ENCODE results near the gene CRYBG2. TPM values are rescaled to one million over a fixed set of nuclear protein-coding genes. Genes with fewer than 3 reads are reported as not detected.

CRYBG2 gene
- total RNA-seq, 1 experiment from 2014 or later, result 21.1 TPM

- H3K27me3 Mint-ChIP-seq (ENCODE audit: low read depth), result no peaks in the 10 kb centered on the region
- TF ChIP-seq, protein P1, sequence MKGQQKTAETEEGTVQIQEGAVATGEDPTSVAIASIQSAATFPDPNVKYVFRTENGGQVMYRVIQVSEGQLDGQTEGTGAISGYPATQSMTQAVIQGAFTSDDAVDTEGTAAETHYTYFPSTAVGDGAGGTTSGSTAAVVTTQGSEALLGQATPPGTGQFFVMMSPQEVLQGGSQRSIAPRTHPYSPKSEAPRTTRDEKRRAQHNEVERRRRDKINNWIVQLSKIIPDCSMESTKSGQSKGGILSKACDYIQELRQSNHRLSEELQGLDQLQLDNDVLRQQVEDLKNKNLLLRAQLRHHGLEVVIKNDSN (CRISPR knock-in tag; IDR thresholded peaks at IDR 0.05), result peak; percentile 82; the same call in 1 of the 2 replicates
- TF ChIP-seq, protein P2, sequence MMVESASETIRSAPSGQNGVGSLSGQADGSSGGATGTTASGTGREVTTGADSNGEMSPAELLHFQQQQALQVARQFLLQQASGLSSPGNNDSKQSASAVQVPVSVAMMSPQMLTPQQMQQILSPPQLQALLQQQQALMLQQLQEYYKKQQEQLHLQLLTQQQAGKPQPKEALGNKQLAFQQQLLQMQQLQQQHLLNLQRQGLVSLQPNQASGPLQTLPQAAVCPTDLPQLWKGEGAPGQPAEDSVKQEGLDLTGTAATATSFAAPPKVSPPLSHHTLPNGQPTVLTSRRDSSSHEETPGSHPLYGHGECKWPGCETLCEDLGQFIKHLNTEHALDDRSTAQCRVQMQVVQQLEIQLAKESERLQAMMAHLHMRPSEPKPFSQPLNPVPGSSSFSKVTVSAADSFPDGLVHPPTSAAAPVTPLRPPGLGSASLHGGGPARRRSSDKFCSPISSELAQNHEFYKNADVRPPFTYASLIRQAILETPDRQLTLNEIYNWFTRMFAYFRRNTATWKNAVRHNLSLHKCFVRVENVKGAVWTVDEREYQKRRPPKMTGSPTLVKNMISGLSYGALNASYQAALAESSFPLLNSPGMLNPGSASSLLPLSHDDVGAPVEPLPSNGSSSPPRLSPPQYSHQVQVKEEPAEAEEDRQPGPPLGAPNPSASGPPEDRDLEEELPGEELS (CRISPR knock-in tag; IDR thresholded peaks at IDR 0.05), result no peak
- TF ChIP-seq USF2 (CRISPR knock-in tag; IDR thresholded peaks at IDR 0.05), result peak; percentile 78
- TF ChIP-seq RORB (CRISPR knock-in tag; IDR thresholded peaks at IDR 0.05), result no peak
- TF ChIP-seq CTCF (IDR thresholded peaks at IDR 0.05), result peak; percentile 55; the same call in 1 of the 2 replicates
- TF ChIP-seq ZNF671 (CRISPR knock-in tag; IDR thresholded peaks at IDR 0.05), result no peak
- H3K4me1 Mint-ChIP-seq, result peaks cover 18% of the 10 kb centered on the region
- H3K27ac Mint-ChIP-seq, result peak overlapping the region; percentile 52; the same call in 1 of the 2 replicates
- ATAC-seq, result peak; percentile 63
- ChIA-PET CTCF (interaction anchor here (0.5 to 2.9 kb wide), 38 partner anchors 10 to 181 kb away, joined by 3 to 35 read pairs (median 4); partner anchors contain the start of genes CATSPER4, CD52, CEP85 and CNKSR1), POLR2A (interaction anchor here (0.6 to 1.1 kb wide), 2 partner anchors 10 to 44 kb away, joined by 3 to 4 read pairs; no protein-coding TSS in a partner anchor)
- DNase-seq (ENCODE audit: low spot score), result peak; percentile 91
- H3K4me3 Mint-ChIP-seq, result no peak overlapping the region
- no peaks in the 10 kb centered on the region for H3K9me3 Mint-ChIP-seq
- peaks cover 68% of the 10 kb centered on the region for H3K36me3 Mint-ChIP-seq
Measured at GRCh38 chr1:26275580-26276431, 78.1 kb downstream of the CRYBG2 start.

DNA sequence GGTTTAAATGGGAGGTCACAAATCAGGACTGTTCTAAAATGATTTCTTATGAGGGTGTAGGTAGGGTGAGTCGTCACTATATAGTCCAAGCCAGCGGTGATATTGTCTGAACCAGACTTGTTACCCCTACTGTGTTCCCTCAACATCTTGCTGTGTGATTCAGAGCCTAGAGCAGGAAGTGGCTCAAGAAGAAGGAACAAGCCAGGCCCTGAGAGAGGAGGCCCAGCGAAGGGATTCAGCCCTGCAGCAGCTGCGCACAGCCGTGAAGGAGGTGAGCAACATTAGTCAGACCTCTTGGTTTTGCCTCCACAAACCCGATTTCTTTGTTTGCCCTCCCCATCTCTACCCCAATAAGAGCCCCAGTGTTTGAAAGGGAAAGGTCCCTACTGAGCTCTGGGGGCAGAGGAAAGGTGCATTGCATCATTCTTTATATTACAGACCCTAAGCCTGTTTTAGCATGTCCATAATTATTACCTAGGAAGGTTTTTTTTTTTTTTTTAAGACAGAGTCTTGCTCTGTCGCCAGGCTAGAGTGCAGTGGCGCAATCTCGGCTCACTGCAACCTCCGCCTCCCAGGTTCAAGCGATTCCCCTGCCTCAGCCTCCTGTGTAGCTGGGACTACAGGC is 79.0 kb downstream of the CRYBG2 start:
- DNase-seq (ENCODE audit: low spot score) (no peak), ATAC-seq (no peak)
- H3K4me3 Mint-ChIP-seq, result no peak overlapping the region
- H3K27me3 Mint-ChIP-seq (ENCODE audit: low read depth), result no peaks in the 10 kb centered on the region
- H3K36me3 Mint-ChIP-seq, result peaks cover 76% of the 10 kb centered on the region
- peak overlapping the region; percentile 25 for H3K27ac Mint-ChIP-seq
- H3K9me3 Mint-ChIP-seq, result no peaks in the 10 kb centered on the region
- CTCF ChIA-PET, result interaction anchor here (0.5 to 2.9 kb wide), 26 partner anchors 9 to 180 kb away, joined by 3 to 35 read pairs (median 4); partner anchors contain the start of genes CATSPER4, CD52, CEP85 and ZNF593
- H3K4me1 Mint-ChIP-seq, result peaks cover 18% of the 10 kb centered on the region
- POLR2A ChIA-PET, result interaction anchor here (0.7 kb wide), 1 partner anchor 433 kb away, joined by 3 read pairs; no protein-coding TSS in a partner anchor
- TF ChIP-seq, protein P3, sequence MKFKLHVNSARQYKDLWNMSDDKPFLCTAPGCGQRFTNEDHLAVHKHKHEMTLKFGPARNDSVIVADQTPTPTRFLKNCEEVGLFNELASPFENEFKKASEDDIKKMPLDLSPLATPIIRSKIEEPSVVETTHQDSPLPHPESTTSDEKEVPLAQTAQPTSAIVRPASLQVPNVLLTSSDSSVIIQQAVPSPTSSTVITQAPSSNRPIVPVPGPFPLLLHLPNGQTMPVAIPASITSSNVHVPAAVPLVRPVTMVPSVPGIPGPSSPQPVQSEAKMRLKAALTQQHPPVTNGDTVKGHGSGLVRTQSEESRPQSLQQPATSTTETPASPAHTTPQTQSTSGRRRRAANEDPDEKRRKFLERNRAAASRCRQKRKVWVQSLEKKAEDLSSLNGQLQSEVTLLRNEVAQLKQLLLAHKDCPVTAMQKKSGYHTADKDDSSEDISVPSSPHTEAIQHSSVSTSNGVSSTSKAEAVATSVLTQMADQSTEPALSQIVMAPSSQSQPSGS (CRISPR knock-in tag; IDR thresholded peaks at IDR 0.05; ENCODE audit: borderline replicate concordance, low read depth), result no peak
- TF ChIP-seq, protein P4, sequence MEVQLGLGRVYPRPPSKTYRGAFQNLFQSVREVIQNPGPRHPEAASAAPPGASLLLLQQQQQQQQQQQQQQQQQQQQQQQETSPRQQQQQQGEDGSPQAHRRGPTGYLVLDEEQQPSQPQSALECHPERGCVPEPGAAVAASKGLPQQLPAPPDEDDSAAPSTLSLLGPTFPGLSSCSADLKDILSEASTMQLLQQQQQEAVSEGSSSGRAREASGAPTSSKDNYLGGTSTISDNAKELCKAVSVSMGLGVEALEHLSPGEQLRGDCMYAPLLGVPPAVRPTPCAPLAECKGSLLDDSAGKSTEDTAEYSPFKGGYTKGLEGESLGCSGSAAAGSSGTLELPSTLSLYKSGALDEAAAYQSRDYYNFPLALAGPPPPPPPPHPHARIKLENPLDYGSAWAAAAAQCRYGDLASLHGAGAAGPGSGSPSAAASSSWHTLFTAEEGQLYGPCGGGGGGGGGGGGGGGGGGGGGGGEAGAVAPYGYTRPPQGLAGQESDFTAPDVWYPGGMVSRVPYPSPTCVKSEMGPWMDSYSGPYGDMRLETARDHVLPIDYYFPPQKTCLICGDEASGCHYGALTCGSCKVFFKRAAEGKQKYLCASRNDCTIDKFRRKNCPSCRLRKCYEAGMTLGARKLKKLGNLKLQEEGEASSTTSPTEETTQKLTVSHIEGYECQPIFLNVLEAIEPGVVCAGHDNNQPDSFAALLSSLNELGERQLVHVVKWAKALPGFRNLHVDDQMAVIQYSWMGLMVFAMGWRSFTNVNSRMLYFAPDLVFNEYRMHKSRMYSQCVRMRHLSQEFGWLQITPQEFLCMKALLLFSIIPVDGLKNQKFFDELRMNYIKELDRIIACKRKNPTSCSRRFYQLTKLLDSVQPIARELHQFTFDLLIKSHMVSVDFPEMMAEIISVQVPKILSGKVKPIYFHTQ (CRISPR knock-in tag; IDR thresholded peaks at IDR 0.05), result no peak
- TF ChIP-seq MXD4 (CRISPR knock-in tag; IDR thresholded peaks at IDR 0.05; ENCODE audit: borderline replicate concordance), result no peak
- TF ChIP-seq CDX4 (CRISPR knock-in tag; IDR thresholded peaks at IDR 0.05; ENCODE audit: borderline replicate concordance), result no peak
- no peak for TF ChIP-seq TCF7 (CRISPR knock-in tag; IDR thresholded peaks at IDR 0.05; ENCODE audit: low read depth)
- no peak for TF ChIP-seq PREB (CRISPR knock-in tag; IDR thresholded peaks at IDR 0.05; ENCODE audit: borderline replicate concordance)
- no peak for TF ChIP-seq ZNF671 (CRISPR knock-in tag; IDR thresholded peaks at IDR 0.05)
- TF ChIP-seq, protein P5, sequence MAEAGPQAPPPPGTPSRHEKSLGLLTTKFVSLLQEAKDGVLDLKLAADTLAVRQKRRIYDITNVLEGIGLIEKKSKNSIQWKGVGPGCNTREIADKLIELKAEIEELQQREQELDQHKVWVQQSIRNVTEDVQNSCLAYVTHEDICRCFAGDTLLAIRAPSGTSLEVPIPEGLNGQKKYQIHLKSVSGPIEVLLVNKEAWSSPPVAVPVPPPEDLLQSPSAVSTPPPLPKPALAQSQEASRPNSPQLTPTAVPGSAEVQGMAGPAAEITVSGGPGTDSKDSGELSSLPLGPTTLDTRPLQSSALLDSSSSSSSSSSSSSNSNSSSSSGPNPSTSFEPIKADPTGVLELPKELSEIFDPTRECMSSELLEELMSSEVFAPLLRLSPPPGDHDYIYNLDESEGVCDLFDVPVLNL (CRISPR knock-in tag; IDR thresholded peaks at IDR 0.05; ENCODE audit: borderline replicate concordance, low read depth), result no peak
- TF ChIP-seq SOX15 (CRISPR knock-in tag; IDR thresholded peaks at IDR 0.05), result no peak

Data from WTC11 (cell line).